GM19438 (cell line): ENCODE results near the gene RMP24.
"Not testable (repeated sequence)": the region's sequence is repeated elsewhere in the genome, so short reads cannot be mapped to it uniquely, and the experiment has no call there.

Experiments
- ATAC-seq: cut with Tn5 transposase; IDR thresholded peaks from one replicate; pipeline ENCODE4 v1.9.1; 2021; ENCODE audit warnings: low read depth; ENCODE audit not compliant: unreplicated experiment

The RMP24 gene

GRCh38 chr18:35967866-35968265 is 4.6 kb upstream of the RMP24 start:
- not testable (repeated sequence) for ATAC-seq

DNA sequence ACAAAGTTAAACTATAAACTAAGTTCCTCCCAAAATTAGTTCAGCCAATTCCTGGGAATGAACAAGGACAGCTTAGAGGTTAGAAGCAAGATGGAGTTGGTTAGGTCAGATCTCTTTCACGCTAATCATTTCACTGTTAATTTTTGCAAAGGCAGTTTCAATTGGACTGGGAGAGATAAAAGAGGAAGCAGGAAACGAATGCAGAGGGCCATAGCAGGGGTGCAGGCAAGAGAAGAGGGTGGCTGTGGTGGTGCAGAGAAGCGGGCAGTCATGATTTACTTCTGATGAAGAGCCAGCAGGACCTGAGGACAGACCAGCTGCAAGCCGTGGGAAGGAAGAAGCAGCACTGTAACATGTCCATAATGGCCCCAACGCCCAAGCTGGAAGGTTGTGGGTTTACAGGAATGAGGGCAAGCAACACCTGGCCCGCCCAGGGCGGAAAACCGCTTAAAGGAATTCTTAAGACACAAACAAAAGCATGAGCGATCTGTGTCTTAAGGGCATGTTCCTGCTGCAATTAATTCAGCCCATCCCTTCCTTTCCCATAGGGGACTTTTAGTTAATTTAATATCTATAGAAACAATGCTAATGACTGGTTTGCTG is 4.1 kb upstream of the RMP24 start:
- ATAC-seq = no peak

DNA sequence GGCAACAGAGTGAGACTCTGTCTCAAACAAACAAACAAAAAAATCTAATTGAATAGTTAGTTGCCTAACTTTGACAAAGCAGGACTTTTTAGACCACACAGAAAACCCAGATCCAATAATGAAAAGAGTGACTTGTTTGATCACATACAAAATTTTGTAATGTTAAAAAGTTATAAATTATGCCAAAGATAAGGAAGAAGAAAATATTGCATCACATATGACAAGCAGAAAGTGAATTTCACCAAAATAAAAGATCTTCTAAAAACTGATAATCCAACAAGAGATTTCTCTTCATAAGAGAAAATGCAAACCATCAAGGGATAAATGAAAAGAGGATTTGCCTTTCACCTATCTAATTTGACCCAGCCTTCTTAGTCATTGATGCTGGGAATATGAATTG is 2.8 kb upstream of the RMP24 start:
- ATAC-seq = no peak

DNA sequence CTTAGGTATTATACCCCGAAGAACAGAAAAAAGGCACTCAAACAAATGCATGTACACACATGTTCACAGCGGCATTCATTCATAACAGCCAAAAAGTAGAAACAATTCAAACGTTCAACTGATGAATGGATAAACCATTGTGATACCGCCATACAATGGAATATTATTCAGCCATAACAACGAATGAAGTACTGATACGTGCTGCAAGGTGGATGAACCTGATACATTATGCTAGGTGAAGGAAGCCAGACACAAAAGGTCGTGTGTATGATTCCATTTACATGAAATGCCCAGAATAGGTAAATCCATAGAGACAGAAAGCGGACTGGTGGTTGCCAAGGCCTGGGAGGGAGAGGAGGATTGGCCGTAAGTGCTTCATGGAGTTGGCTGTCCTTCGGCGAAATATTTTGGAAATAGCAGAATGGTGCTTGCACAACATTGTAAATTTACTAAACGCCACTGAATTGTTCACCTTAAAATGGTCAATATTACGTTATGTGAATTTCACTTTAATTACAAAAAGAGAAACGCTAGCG is 750 bp upstream of the RMP24 start:
- peak; percentile 4 for ATAC-seq

- no peak for ATAC-seq
Observed at GRCh38 chr18:35973650-35974049, 1.2 kb downstream of the RMP24 start.

DNA sequence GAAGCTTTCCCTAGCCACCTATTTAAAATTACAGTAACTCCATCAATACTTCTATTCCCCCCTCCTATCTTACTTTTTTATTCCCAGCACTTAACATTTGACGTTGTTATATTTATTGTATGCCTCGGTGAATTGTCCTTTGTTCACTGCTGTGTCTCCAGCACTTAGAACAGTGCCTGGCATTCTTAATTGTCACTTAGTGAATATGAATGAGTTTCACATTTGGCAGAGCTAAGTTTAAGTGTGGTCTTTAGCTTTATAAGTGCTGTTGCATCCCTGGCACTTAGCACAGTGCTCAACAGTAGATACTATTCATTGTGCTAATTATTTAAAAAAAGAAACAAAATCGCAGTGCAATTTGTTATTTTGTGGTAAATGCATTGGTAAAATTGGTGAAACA is 1.7 kb downstream of the RMP24 start:
- ATAC-seq = no peak

- ATAC-seq = no peak
Observed at GRCh38 chr18:35979112-35979511, 6.6 kb downstream of the RMP24 start.

GRCh38 chr18:35982409-35983114 is 10.1 kb downstream of the RMP24 start:
- no peak for ATAC-seq

DNA sequence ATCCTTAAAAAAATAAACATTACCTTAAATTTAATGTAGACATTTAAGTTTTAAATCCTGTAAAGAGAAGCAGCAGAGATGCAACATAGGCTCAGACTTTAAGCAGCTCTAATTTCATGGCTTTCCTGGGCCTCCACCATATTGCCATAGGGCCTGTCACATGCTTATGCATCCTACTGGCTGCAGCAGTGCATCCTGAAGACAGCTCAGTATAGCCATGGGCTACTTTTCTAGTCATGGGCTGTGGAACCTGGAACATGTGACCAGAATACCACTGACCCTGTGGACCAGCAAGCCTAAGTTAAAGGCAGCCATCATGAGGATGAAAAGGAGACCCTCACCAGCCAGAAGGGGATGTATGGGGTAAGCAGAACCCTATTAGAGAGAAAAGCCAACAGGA is 10.7 kb downstream of the RMP24 start:
- no peak for ATAC-seq

DNA sequence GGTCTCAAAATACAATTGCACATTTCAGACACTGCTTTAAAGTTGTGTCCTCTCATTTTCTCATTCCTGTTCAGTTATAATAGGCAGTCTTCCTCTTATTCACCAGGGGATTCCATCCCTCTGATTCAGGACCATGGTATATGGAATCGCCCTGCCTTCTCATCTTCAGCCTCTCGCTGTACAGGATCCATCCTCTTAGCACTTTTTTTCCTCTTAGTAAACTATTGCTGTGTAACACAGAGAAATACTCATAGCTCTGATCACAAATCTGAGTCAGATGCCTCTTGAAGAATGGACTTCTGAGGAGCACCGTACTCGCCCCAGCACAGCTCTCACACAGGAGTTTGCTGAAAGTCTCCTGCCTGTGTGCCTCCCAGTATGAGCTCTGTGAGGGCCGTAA is 11.3 kb downstream of the RMP24 start:
- no peak for ATAC-seq

DNA sequence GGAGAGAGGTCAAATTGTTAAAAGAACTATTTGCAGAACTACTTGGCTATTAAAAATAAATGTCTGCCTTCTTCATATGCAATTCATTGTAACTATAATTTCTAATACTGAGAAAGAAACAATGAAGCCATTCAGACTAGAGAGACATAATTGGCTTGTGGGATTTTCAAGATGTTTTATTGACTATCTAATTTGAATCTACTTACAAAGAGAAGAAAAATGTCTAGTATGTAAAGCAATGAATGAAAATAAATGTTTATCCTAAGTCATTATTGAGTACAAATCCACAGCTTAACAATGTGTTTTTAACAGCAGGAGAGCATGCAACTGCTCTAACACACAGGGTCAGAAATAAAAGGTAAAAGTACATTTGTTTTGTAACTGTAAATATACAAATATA is 19.2 kb downstream of the RMP24 start:
- no peak for ATAC-seq

DNA sequence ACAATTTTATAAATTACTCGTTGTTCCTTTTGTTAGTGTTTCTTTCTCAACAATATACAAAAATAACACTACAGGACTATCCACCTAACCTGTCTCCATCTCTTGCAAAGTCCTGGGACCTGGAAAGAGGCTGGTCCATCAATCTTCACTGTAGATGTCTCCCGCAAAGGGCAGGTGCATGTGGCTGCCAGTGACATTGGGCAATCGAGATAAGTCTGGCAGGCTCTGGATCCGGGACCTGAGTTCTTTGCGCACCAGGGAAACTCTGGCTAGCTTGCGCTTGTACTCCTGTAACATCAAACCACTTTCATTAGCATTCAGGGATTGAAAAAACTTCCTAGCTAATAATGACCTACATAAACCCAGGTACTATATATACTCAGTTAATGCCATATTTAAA is 20.5 kb downstream of the RMP24 start:
- no peak for ATAC-seq

DNA sequence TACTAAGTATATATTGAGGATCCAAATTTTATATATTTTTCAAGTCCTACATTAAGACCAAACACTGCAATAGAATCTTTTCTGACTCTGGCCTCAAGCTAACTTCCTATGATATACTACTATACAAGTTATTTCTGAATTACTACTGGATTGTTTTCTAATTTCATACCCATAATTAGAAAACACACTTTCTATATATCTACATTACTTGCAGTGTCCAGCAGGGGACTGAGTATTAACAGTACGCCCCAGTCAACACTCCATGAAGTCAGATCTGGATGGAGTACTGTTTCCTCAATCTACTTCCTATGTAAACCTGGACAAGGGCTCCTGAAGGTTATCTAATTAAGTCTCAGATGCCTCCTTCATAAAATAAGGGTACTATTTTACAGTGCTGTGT is 26.5 kb downstream of the RMP24 start:
- ATAC-seq = no peak

DNA sequence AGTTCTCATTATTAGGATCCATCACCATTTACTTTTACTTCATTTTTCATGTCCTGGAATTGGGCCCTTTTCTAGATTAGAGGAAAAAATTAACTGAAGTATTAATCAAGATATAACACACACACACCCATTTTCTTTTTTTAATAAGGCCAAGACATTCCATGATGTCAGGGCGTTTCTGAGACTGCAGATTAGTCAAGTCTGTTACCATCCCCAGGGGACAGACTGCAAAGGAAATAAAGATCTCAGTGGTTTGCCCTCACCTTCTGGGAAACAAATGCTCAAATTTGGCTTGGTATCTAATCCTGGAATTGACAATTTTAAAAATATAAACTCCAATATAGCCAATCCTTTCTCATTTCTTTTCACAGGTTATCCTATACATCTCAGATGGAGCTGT is 27.4 kb downstream of the RMP24 start:
- no peak for ATAC-seq

GRCh38 chr18:36006997-36007396 is 34.5 kb downstream of the RMP24 start:
- ATAC-seq = no peak

GRCh38 chr18:36009214-36009613 is 36.7 kb downstream of the RMP24 start:
- ATAC-seq = no peak

DNA sequence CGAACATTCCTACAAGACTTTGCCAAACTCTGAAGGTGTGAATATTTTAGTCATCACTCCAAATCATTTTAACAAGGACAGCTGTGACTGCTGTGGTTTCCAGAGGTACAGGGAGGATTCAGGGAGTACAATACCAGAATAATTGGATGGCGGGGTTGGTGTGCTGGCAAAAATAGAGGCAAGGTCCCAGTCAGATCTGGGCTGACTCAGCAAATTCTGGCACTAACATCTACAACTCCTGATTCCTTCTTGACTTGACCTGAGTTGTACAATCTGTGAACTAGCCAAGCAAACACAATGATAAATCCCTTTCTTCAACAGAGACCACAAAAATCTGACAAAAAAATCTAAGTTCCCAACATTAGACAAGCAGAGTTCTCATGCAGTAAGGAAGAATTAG is 40.4 kb downstream of the RMP24 start:
- no peak for ATAC-seq

DNA sequence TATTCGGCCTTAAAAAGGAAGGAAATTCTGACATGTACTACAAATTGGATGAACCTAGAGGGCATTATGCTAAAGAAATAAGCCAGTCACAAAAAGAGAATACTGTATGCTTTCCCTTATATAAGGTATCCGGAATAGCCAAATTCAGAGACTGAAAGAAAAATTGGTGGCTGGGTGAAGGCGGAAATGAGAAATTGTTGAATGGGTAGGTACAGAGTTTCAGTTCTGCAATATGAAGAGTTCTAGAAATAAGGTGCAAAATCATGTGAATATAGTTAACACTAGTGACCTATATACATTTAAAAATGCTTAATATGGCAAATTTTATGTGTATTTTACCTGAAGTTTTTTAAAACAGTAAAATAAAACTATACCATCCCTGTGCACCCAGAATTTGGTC is 43.1 kb downstream of the RMP24 start:
- peak; percentile 91 for ATAC-seq

- ATAC-seq = no peak
Observed at GRCh38 chr18:36017232-36017631, 44.8 kb downstream of the RMP24 start.

DNA sequence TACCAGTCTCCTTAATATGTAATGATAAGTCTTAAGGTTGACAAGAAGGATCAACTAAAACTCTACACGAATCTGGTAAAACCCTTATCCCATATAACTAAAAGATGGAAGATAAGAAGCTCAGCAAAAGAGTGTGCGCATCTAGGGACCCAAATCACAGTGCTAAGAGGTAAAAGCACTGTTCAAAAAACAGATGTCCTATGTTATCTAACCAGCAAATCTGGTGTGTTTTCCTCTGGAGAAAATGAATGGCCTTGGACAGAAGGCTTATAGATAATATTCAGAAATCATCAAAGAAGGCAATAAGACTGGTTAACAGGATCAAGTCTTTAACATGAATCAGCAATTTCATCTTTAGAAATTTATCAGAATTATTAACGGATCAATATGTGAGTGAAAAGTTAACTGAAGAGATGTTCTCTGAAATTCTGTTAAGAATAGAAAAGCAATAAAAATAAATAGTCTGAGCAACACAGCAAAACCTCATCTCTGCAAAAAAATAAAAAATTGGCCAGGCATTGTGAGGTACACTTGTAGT is 47.8 kb downstream of the RMP24 start:
- no peak for ATAC-seq

DNA sequence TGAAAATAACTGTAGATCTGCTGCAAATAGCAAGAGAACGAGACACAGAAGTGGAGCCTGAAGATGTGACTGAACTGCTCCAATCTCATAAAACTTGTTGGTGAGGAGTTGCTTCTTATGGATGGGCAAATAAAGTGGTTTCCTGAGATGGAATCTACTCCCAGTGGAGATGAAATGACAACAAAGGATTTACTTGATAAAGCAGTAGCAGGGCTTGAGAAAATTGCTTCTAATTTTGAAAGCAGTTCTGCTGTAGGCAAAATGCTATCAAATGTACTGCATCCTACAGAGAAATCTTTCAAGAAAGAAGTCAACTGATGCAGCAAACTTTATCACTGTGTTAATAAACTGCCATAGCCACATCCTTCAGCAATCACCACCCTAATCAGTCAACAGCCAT is 50.9 kb downstream of the RMP24 start:
- ATAC-seq = no peak

- not testable (repeated sequence) for ATAC-seq
Observed at GRCh38 chr18:36024241-36024640, 51.8 kb downstream of the RMP24 start.
